ENCODE measurements around the gene SLC5A7.

DNA sequence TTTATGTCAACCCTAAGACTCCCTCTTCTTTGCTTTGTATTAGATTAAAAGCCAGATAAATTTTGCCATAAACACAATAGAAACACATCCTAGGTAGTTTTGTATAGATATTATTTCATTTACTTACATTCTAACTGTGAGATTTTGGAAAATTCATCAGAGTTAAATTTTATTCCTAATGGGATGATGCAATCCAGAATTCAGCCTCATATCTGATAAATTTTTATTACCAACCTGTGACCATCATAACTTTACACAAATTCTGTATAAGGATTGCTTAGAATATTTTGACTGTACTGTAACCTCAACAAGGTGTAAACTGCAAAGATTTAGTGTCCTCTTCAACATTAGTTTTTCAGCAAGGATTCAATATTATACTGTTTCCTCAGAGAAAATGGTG is 4.4 kb downstream of the SLC5A7 start:
- TF ChIP-seq, protein P1, sequence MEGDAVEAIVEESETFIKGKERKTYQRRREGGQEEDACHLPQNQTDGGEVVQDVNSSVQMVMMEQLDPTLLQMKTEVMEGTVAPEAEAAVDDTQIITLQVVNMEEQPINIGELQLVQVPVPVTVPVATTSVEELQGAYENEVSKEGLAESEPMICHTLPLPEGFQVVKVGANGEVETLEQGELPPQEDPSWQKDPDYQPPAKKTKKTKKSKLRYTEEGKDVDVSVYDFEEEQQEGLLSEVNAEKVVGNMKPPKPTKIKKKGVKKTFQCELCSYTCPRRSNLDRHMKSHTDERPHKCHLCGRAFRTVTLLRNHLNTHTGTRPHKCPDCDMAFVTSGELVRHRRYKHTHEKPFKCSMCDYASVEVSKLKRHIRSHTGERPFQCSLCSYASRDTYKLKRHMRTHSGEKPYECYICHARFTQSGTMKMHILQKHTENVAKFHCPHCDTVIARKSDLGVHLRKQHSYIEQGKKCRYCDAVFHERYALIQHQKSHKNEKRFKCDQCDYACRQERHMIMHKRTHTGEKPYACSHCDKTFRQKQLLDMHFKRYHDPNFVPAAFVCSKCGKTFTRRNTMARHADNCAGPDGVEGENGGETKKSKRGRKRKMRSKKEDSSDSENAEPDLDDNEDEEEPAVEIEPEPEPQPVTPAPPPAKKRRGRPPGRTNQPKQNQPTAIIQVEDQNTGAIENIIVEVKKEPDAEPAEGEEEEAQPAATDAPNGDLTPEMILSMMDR (IDR thresholded peaks at IDR 0.05; ENCODE audit: extremely low read depth in 1 of 2, insufficient read depth in 1 of 2, low read depth in 1 of 2, low read length in 2 of 2), result no peak
- TF ChIP-seq JUN (IDR thresholded peaks at IDR 0.05; ENCODE audit: borderline replicate concordance, insufficient read depth, insufficient read length, low read depth), result no peak
- no peak for TF ChIP-seq POLR2A (IDR thresholded peaks at IDR 0.05; ENCODE audit: low read depth, low read length)
- TF ChIP-seq EZH2 (IDR thresholded peaks at IDR 0.05; ENCODE audit: borderline replicate concordance, low read depth, low read length, severe bottlenecking), result no peak
- no peak for TF ChIP-seq POLR2AphosphoS5 (IDR thresholded peaks at IDR 0.05; ENCODE audit: insufficient read depth, low read depth, low read length)
- TF ChIP-seq, protein P2, sequence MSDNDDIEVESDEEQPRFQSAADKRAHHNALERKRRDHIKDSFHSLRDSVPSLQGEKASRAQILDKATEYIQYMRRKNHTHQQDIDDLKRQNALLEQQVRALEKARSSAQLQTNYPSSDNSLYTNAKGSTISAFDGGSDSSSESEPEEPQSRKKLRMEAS (IDR thresholded peaks at IDR 0.05; ENCODE audit: insufficient read depth, insufficient read length), result no peak

Measured in endothelial cell of umbilical vein (primary cell).